H1 (cell line): Measurements from ENCODE around the gene ENPP3. TPM values are rescaled to one million over a fixed set of nuclear protein-coding genes. Genes with fewer than 3 reads are reported as not detected.

ENCODE experiments used
- CTCF ChIA-PET: fragments of 300-600 bp; sonication (Branson Sonifier 250); formaldehyde crosslinking; loops from one replicate; lab custom pipeline; 2021; ENCODE audit not compliant: partially characterized antibody; lab: Charles Lee
- POLR2A ChIA-PET: fragments of 300-600 bp; sonication (Branson Sonifier 250); formaldehyde crosslinking; loops from one replicate; lab custom pipeline; 2021; ENCODE audit warnings: inconsistent platforms; ENCODE audit not compliant: partially characterized antibody; lab: Charles Lee
- DNase-seq, 2 experiments: peaks; one replicate each; pipeline versions ENCODE4 v3.0.0 to v3.0.0-alpha.2; 2010 to 2022; ENCODE audit warnings: low spot score in 2 of 2, low read depth in 1 of 2, mixed read lengths in 1 of 2
- FAIRE-seq: peaks from 2 replicates; lab custom pipeline; 2011; peaks lifted over from hg19 to GRCh38; lab: Jason Lieb, UNC
- H2AFZ ChIP-seq: 2 replicates; pipeline ENCODE4 v1.8.1; 2012; ENCODE audit warnings: low read length, inconsistent platforms
- H2AK5ac ChIP-seq: 2 replicates; pipeline ENCODE4 v1.6.1; 2013; ENCODE audit warnings: low read depth, low read length
- H2BK120ac ChIP-seq: replicated peaks from 2 replicates; pipeline ENCODE3; 2013; ENCODE audit warnings: low read depth, low read length, inconsistent platforms
- H2BK12ac ChIP-seq: 2 replicates; pipeline ENCODE4 v1.6.1; 2013; ENCODE audit warnings: low read depth, low read length
- H2BK15ac ChIP-seq: 2 replicates; pipeline ENCODE4 v1.6.1; 2013; ENCODE audit warnings: low read length
- H2BK20ac ChIP-seq: 2 replicates; pipeline ENCODE4 v1.6.1; 2013; ENCODE audit warnings: low read length
- H2BK5ac ChIP-seq: 2 replicates; pipeline ENCODE4 v1.6.1; 2013; ENCODE audit warnings: low read depth, low read length
- H3K14ac ChIP-seq: 2 replicates; pipeline ENCODE4 v1.6.1; 2013; ENCODE audit warnings: inconsistent platforms; ENCODE audit not compliant: insufficient read length
- H3K18ac ChIP-seq: 2 replicates; pipeline ENCODE4 v1.6.1; 2013; ENCODE audit warnings: low read length; ENCODE audit errors: extremely low read depth
- H3K23ac ChIP-seq: 2 replicates; pipeline ENCODE4 v1.6.1; 2013; ENCODE audit warnings: inconsistent platforms; ENCODE audit not compliant: insufficient read length
- H3K23me2 ChIP-seq: 2 replicates; pipeline ENCODE4 v1.6.1; 2013; ENCODE audit warnings: low read depth, low read length
- H3K27ac ChIP-seq: 2 replicates; pipeline ENCODE4 v1.6.1; 2011; ENCODE audit warnings: low read depth, low read length, inconsistent platforms
- H3K27me3 ChIP-seq, 4 experiments: replicated peaks in 1 of 4; 1 replicate in 1 of 4; 2 replicates in 3 of 4; pipeline versions ENCODE4 v1.6.1 to v1.8.1; 2011 to 2013; ENCODE audit warnings: low read length in 3 of 4, mild to moderate bottlenecking in 3 of 4, inconsistent platforms in 2 of 4, mixed read lengths in 2 of 4, moderate library complexity in 1 of 4; ENCODE audit not compliant: control insufficient read depth in 3 of 4, insufficient read depth in 3 of 4; ENCODE audit errors: extremely low read depth in 1 of 4
- H3K36me3 ChIP-seq, 4 experiments: 2 replicates each; pipeline versions ENCODE4 v1.6.1 to v1.8.1; 2011 to 2013; ENCODE audit warnings: mild to moderate bottlenecking in 4 of 4, low read length in 3 of 4, moderate library complexity in 2 of 4, control low read depth in 1 of 4, inconsistent platforms in 1 of 4; ENCODE audit not compliant: insufficient read depth in 4 of 4, control insufficient read depth in 2 of 4
- H3K4ac ChIP-seq: replicated peaks from 2 replicates; pipeline ENCODE3; 2013; ENCODE audit warnings: low read length, low read depth, mixed read lengths, inconsistent platforms; ENCODE audit not compliant: insufficient read length
- H3K4me1 ChIP-seq, 4 experiments: replicated peaks in 1 of 4; 1 replicate in 1 of 4; 2 replicates in 3 of 4; pipeline versions ENCODE4 v1.6.1 to v1.8.1; 2011 to 2013; ENCODE audit warnings: low read length in 3 of 4, inconsistent platforms in 2 of 4, mixed read lengths in 1 of 4; ENCODE audit not compliant: insufficient read depth in 4 of 4, control insufficient read depth in 3 of 4
- H3K4me2 ChIP-seq, 2 experiments: 2 replicates each; pipeline versions ENCODE4 v1.6.1 to v1.8.1; 2011 to 2013; ENCODE audit warnings: low read depth in 2 of 2, low read length in 2 of 2, control low read depth in 1 of 2, inconsistent platforms in 1 of 2, mild to moderate bottlenecking in 1 of 2; ENCODE audit not compliant: insufficient read depth in 1 of 2
- H3K4me3 ChIP-seq, 4 experiments: fragments of 200-600, 300-600 bp in 1 of 4; sonication (generic), shearing (Covaris generic), sonication (Bioruptor Twin) in 1 of 4; 2 replicates each; pipeline versions ENCODE4 v1.5.1 to v1.8.1; 2011 to 2016; ENCODE audit warnings: low read length in 4 of 4, low read depth in 3 of 4, control low read depth in 2 of 4, inconsistent platforms in 2 of 4, mild to moderate bottlenecking in 2 of 4, mixed read lengths in 1 of 4, moderate library complexity in 1 of 4; ENCODE audit not compliant: insufficient read depth in 2 of 4; ENCODE audit errors: extremely low read depth in 1 of 4
- H3K56ac ChIP-seq: replicated peaks from 2 replicates; pipeline ENCODE3; 2013; ENCODE audit warnings: low read depth, mild to moderate bottlenecking, mixed read lengths, low read length, inconsistent platforms; ENCODE audit not compliant: insufficient read length
- H3K79me1 ChIP-seq: 2 replicates; pipeline ENCODE4 v1.6.1; 2013; ENCODE audit warnings: low read depth, low read length, control low read depth
- H3K79me2 ChIP-seq, 2 experiments: 2 replicates each; pipeline versions ENCODE4 v1.6.1 to v1.8.1; 2012 to 2013; ENCODE audit warnings: low read length in 2 of 2, mild to moderate bottlenecking in 2 of 2, inconsistent platforms in 1 of 2; ENCODE audit not compliant: insufficient read depth in 2 of 2, control insufficient read depth in 1 of 2
- H3K9ac ChIP-seq, 4 experiments: replicated peaks in 1 of 4; 1 replicate in 1 of 4; 2 replicates in 3 of 4; pipeline versions ENCODE4 v1.6.1 to v1.8.1; 2011 to 2013; ENCODE audit warnings: low read depth in 3 of 4, low read length in 3 of 4, control low read depth in 2 of 4, mild to moderate bottlenecking in 2 of 4, moderate library complexity in 2 of 4, inconsistent platforms in 1 of 4; ENCODE audit errors: extremely low read depth in 1 of 4
- H3K9me3 ChIP-seq, 2 experiments: 2 replicates each; pipeline versions ENCODE4 v1.6.1 to v1.8.1; 2012 to 2013; ENCODE audit warnings: mild to moderate bottlenecking in 2 of 2, moderate library complexity in 2 of 2, control low read depth in 1 of 2, inconsistent platforms in 1 of 2, low read depth in 1 of 2, low read length in 1 of 2, mixed read lengths in 1 of 2; ENCODE audit not compliant: insufficient read depth in 2 of 2
- H4K20me1 ChIP-seq, 2 experiments: replicated peaks in 1 of 2; 2 replicates each; pipeline versions ENCODE3 to v1.8.1; 2011 to 2013; ENCODE audit warnings: inconsistent platforms in 2 of 2, low read length in 2 of 2, mild to moderate bottlenecking in 1 of 2; ENCODE audit not compliant: insufficient read depth in 2 of 2, control insufficient read depth in 1 of 2
- H4K5ac ChIP-seq: 2 replicates; pipeline ENCODE4 v1.6.1; 2013; ENCODE audit warnings: low read length, low read depth, mixed read lengths, inconsistent platforms; ENCODE audit not compliant: insufficient read length
- H4K8ac ChIP-seq: 2 replicates; pipeline ENCODE4 v1.8.0; 2013; ENCODE audit warnings: mild to moderate bottlenecking, moderate library complexity, low read length, inconsistent platforms; ENCODE audit not compliant: insufficient read depth; ENCODE audit errors: extremely low read depth
- H4K91ac ChIP-seq: replicated peaks from 2 replicates; pipeline ENCODE3; 2013; ENCODE audit warnings: low read length, mixed read lengths, inconsistent platforms; ENCODE audit not compliant: insufficient read length
- SP4 ChIP-seq: IDR thresholded peaks from 2 replicates; pipeline ENCODE4 v1.6.1; 2012; ENCODE audit warnings: low read length, inconsistent platforms
- WGBS, 2 experiments: shearing (Covaris generic) in 1 of 2; methylation state at CpG; one replicate each; pipeline versions ENCODE4 v1.1.6 to v1.1.7; 2013 to 2015; ENCODE audit warnings: low lambda C conversion rate in 2 of 2, mixed read lengths in 2 of 2, inconsistent platforms in 1 of 2, low coverage in 1 of 2, missing lambda C conversion rate in 1 of 2; ENCODE audit not compliant: insufficient replicate concordance in 2 of 2, insufficient coverage in 1 of 2, insufficient read length in 1 of 2; ENCODE audit errors: extremely low coverage in 1 of 2, missing lambda C conversion rate in 1 of 2; 5-methylcytosine and 5-hydroxymethylcytosine counted together
- polyA plus RNA-seq, 7 experiments: library from polyadenylated mRNA; depleted of rRNA in 3 of 7; stranded (reverse) in 5 of 7; unstranded in 2 of 7; fragments of >200 nt in 5 of 7; fragments of 200-250 nt in 2 of 7; gene quantifications; 1 replicate in 5 of 7; 2 replicates in 1 of 7; 4 replicates in 1 of 7; pipeline versions ENCODE4 v1.2.1 to v1.2.3, GENCODE V29; 2011 to 2013; ENCODE audit warnings: missing spikeins in 2 of 7, mixed read lengths in 2 of 7
- total RNA-seq: library from RNA; stranded (reverse); fragmentation: NEBNext Ultra II Directional; extraction: Animal tissue kit (Norgen Biotek cat#: 25700); gene quantifications from 2 replicates; pipeline ENCODE4 v1.2.1, GENCODE V29; 2021

ENPP3 gene
- total and polyA plus RNA-seq, 2 of the 8 experiments (the other 6 are each of a cell fraction or from before 2014, with no cell fraction given) = 0.11 TPM; not detected in 1

GRCh38 chr6:131717836-131718542 lies 80.9 kb downstream of the ENPP3 start:
- DNase-seq = no peak
- H2BK20ac ChIP-seq = no peak overlapping the region
- H4K5ac ChIP-seq = no peak overlapping the region
- no peaks in the 10 kb centered on the region for H3K23me2 ChIP-seq
- H3K27me3 ChIP-seq = no peaks in the 10 kb centered on the region
- POLR2A ChIA-PET = no interaction called here
- H3K23ac ChIP-seq = no peak overlapping the region
- CTCF ChIA-PET = interaction anchor here (0.9 to 1.3 kb wide), 4 partner anchors 11 to 192 kb away, joined by 3 to 5 read pairs (median 3); no protein-coding TSS in a partner anchor
- H3K4ac ChIP-seq = no peak overlapping the region
- no peak overlapping the region for H2BK120ac ChIP-seq
- H3K4me3 ChIP-seq = no peak overlapping the region
- H3K79me1 ChIP-seq = no peaks in the 10 kb centered on the region
- H2AFZ ChIP-seq = no peak overlapping the region
- no peak overlapping the region for H3K27ac ChIP-seq
- no peaks in the 10 kb centered on the region for H4K20me1 ChIP-seq
- no peak overlapping the region for H3K4me2 ChIP-seq
- no peak overlapping the region for H4K91ac ChIP-seq
- no peaks in the 10 kb centered on the region for H3K79me2 ChIP-seq
- no peaks in the 10 kb centered on the region for H3K4me1 ChIP-seq
- no peak overlapping the region for H3K18ac ChIP-seq
- H2BK12ac ChIP-seq = no peak overlapping the region
- no peaks in the 10 kb centered on the region for H3K36me3 ChIP-seq
- no peak overlapping the region for H3K56ac ChIP-seq
- no peaks in the 10 kb centered on the region for H3K9me3 ChIP-seq
- H2BK5ac ChIP-seq = no peak overlapping the region
- WGBS, 2 experiments = 89% methylated on average over 3 of the region's 3 CpGs; no CpG with 5 or more reads in 1 of the 2 experiments
- H2AK5ac ChIP-seq = no peak overlapping the region
- H4K8ac ChIP-seq = no peak overlapping the region
- no peak overlapping the region for H3K14ac ChIP-seq
- no peak overlapping the region; a peak in 2 of 7 replicates for H3K9ac ChIP-seq
- FAIRE-seq = no peak
- no peak for TF ChIP-seq SP4
- H2BK15ac ChIP-seq = no peak overlapping the region
